Measurements from ENCODE around the gene CLEC4E. TPM values are rescaled to one million over a fixed set of nuclear protein-coding genes. Genes with fewer than 3 reads are reported as not detected.

Gene CLEC4E
- polyA plus RNA-seq, 1 experiment: not detected

DNA sequence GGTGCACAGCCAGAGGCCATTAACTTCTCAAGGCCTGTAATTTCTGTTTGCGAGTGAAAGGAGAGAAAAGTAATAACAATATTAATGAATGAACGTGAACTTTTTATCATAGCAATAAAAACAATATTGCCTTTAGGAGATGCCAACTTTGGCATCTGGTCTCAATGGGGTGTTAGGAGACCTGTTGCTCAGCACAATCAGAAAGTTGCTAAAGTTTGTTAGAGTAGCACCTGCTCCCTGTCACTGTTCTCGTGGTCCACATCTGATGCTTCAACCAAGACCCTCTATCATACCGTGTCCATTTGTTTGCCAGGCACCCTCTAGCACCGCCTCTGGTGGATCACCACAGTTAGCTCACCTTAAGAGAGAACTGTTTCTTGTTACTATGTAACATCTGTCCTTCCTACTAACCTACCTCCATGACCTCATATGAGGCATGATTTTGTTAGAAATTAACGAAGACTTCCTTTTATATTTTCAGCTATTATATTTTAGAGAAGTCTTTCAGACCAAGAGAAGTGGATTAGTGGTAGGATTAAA, 12.5 kb upstream of the CLEC4E start:
- Histone ChIP-seq H3K9me3 (ENCODE audit: control insufficient read depth, insufficient read depth, low read length) (no peaks in the 10 kb centered on the region), H3K27me3 (ENCODE audit: control insufficient read depth, insufficient read depth, low read length) (no peaks in the 10 kb centered on the region), H3K27ac (ENCODE audit: low read depth, low read length) (no peak overlapping the region), H3K4me3 (ENCODE audit: low read depth, low read length) (no peak overlapping the region)
- DNase-seq (ENCODE audit: low read depth, low spot score): no peak
- CTCF ChIA-PET: interaction anchor here (1.0 to 1.8 kb wide), 2 partner anchors 9 to 56 kb away, joined by 5 to 7 read pairs; no protein-coding TSS in a partner anchor
- POLR2A ChIA-PET: no interaction called here
- TF ChIP-seq, protein P1, sequence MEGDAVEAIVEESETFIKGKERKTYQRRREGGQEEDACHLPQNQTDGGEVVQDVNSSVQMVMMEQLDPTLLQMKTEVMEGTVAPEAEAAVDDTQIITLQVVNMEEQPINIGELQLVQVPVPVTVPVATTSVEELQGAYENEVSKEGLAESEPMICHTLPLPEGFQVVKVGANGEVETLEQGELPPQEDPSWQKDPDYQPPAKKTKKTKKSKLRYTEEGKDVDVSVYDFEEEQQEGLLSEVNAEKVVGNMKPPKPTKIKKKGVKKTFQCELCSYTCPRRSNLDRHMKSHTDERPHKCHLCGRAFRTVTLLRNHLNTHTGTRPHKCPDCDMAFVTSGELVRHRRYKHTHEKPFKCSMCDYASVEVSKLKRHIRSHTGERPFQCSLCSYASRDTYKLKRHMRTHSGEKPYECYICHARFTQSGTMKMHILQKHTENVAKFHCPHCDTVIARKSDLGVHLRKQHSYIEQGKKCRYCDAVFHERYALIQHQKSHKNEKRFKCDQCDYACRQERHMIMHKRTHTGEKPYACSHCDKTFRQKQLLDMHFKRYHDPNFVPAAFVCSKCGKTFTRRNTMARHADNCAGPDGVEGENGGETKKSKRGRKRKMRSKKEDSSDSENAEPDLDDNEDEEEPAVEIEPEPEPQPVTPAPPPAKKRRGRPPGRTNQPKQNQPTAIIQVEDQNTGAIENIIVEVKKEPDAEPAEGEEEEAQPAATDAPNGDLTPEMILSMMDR (IDR thresholded peaks at IDR 0.05; ENCODE audit: low read depth, low read length): no peak

DNA sequence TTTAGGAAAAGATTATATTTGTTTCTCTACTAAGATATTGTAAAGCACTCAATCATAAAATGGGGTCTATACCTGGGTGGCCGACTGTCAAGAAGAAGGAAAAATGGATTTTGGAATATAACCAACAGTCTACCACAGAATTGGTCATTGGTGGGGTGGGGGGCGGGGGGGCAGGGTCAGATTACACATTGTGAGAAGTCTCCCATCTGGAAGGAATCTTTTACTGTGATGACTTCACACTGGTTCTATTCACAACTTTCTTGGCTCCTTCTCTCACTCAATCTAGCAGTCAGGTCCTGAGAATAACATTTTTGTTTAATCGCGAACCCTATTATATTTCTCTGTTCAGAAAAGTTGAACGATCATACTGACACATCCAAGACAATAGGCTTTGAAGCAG, 8.7 kb upstream of the CLEC4E start:
- ChIA-PET CTCF (no interaction called here), POLR2A (no interaction called here)
- no peak overlapping the region for H3K27ac ChIP-seq (ENCODE audit: low read depth, low read length)
- TF ChIP-seq, protein P1 (IDR thresholded peaks at IDR 0.05; ENCODE audit: low read depth, low read length): no peak
- H3K27me3 ChIP-seq (ENCODE audit: control insufficient read depth, insufficient read depth, low read length): no peaks in the 10 kb centered on the region
- H3K9me3 ChIP-seq (ENCODE audit: control insufficient read depth, insufficient read depth, low read length): no peaks in the 10 kb centered on the region
- H3K4me3 ChIP-seq (ENCODE audit: low read depth, low read length): no peak overlapping the region
- DNase-seq (ENCODE audit: low read depth, low spot score): no peak

DNA sequence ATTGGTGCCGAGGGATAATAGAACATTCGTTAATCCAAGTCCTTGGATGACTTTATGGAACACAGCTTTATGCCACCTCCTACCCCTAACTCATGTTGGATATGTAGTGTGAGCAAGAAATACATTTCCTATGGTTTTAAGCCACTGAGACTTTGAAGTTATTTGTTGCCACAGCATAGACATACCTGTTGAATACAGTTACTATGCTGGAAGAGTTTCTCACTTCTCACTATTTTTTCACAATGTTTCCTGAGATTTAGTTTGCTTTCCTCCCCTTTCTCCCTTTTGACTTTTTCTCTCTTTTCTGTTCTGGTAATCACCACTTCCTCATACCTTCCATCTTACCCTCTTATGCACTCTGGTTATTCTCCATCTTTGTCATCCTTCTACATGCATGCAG, 7.5 kb upstream of the CLEC4E start:
- DNase-seq (ENCODE audit: low read depth, low spot score): no peak
- Histone ChIP-seq H3K4me3 (ENCODE audit: low read depth, low read length) (no peak overlapping the region), H3K27me3 (ENCODE audit: control insufficient read depth, insufficient read depth, low read length) (no peaks in the 10 kb centered on the region), H3K27ac (ENCODE audit: low read depth, low read length) (no peak overlapping the region), H3K9me3 (ENCODE audit: control insufficient read depth, insufficient read depth, low read length) (no peaks in the 10 kb centered on the region)
- TF ChIP-seq, protein P1 (IDR thresholded peaks at IDR 0.05; ENCODE audit: low read depth, low read length): no peak
- ChIA-PET POLR2A (no interaction called here), CTCF (interaction anchor here (1.0 kb wide), 1 partner anchor 62 kb away, joined by 3 read pairs; no protein-coding TSS in a partner anchor)

DNA sequence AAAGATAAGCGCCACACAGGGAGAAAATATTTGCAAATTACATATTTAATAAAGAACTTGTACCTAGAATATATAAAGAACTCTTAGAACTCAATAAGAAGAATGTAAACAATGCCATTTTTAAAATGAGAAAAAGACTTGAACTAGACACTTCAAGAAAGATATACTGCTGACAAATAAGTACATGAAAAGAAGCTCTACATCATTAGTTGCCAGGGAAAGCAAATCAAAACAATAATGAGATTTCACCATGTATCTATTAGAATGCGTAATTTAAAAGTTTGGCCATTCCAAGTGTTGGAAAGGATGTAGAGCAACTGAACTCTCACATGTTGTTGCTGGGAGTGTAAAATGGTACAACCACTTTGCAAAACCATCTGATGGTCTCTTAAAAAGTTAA, 6.9 kb upstream of the CLEC4E start:
- ChIA-PET POLR2A (no interaction called here), CTCF (interaction anchor here (1.0 to 2.0 kb wide), 2 partner anchors 63 to 502 kb away, joined by 3 to 8 read pairs; no protein-coding TSS in a partner anchor)
- no peaks in the 10 kb centered on the region for H3K9me3 ChIP-seq (ENCODE audit: control insufficient read depth, insufficient read depth, low read length)
- no peak overlapping the region for H3K4me3 ChIP-seq (ENCODE audit: low read depth, low read length)
- H3K27me3 ChIP-seq (ENCODE audit: control insufficient read depth, insufficient read depth, low read length): no peaks in the 10 kb centered on the region
- TF ChIP-seq, protein P1 (IDR thresholded peaks at IDR 0.05; ENCODE audit: low read depth, low read length): no peak
- DNase-seq (ENCODE audit: low read depth, low spot score): no peak
- no peak overlapping the region for H3K27ac ChIP-seq (ENCODE audit: low read depth, low read length)

DNA sequence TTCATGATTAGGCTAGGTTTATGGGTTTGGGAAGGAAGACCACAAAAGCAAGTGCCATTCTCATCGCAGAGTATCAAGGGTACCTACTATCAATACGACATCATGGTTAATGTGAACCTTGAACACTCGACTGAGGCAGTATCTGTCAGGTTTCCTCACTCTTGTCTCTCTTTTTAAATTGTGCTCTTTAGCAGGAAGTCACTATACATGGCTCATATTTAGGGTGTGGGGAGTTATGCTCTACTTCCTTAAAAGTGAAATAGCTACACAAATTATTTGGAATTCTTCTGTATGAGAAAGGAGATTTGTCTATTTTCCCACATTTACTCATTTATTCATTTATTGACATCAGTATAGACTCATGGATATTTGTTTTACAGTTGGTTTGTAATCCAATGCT, 5.9 kb upstream of the CLEC4E start:
- Histone ChIP-seq H3K4me3 (ENCODE audit: low read depth, low read length) (no peak overlapping the region), H3K9me3 (ENCODE audit: control insufficient read depth, insufficient read depth, low read length) (no peaks in the 10 kb centered on the region), H3K27me3 (ENCODE audit: control insufficient read depth, insufficient read depth, low read length) (no peaks in the 10 kb centered on the region), H3K27ac (ENCODE audit: low read depth, low read length) (no peak overlapping the region)
- ChIA-PET POLR2A (no interaction called here), CTCF (interaction anchor here (2.0 kb wide), 1 partner anchor 503 kb away, joined by 8 read pairs; no protein-coding TSS in a partner anchor)
- no peak for DNase-seq (ENCODE audit: low read depth, low spot score)
- TF ChIP-seq, protein P1 (IDR thresholded peaks at IDR 0.05; ENCODE audit: low read depth, low read length): no peak
